SK-N-SH treated with all-trans-retinoic acid at 6 μM for 48 hours (cell line): ENCODE results near the gene RPAP3.

ENCODE experiments used
- BACH2 ChIP-seq: fragments of 250-450 bp; sonication (Bioruptor Pico); IDR thresholded peaks from 2 replicates; pipeline ENCODE4 v1.9.0; 2021; ENCODE audit warnings: mild to moderate bottlenecking, borderline replicate concordance
- TCF4 ChIP-seq: fragments of 250-450 bp; sonication (Bioruptor Pico); IDR thresholded peaks from 2 replicates; pipeline ENCODE4 v1.8.0; 2021; ENCODE audit warnings: mild to moderate bottlenecking, moderate library complexity, borderline replicate concordance
- TSHZ2 ChIP-seq: fragments of 250-450 bp; sonication (Bioruptor Pico); IDR thresholded peaks from 2 replicates; pipeline ENCODE4 v1.5.0; 2020; ENCODE audit warnings: mild to moderate bottlenecking, moderate library complexity
- ZFP3 ChIP-seq: fragments of 250-450 bp; sonication (Bioruptor Pico); IDR thresholded peaks from 2 replicates; pipeline ENCODE4 v1.5.0; 2020; ENCODE audit warnings: mild to moderate bottlenecking, moderate library complexity
- ZNF8 ChIP-seq: fragments of 450-650 bp; formaldehyde crosslinking; IDR thresholded peaks from 2 replicates; pipeline ENCODE4 v1.5.0; 2020; ENCODE audit warnings: mild to moderate bottlenecking, moderate library complexity
- TF ChIP-seq, protein P1 (sequence below): fragments of 250-450 bp; sonication (Bioruptor Pico); IDR thresholded peaks from 2 replicates; pipeline ENCODE4 v1.5.1; 2020; ENCODE audit warnings: low read depth, mild to moderate bottlenecking, moderate library complexity
- TF ChIP-seq, protein P2 (sequence below): fragments of 250-450 bp; sonication (Bioruptor Pico); IDR thresholded peaks from 2 replicates; pipeline ENCODE4 v1.8.0; 2020; ENCODE audit warnings: mild to moderate bottlenecking, moderate library complexity, borderline replicate concordance
- TF ChIP-seq, protein P3 (sequence below): fragments of 250-450 bp; sonication (Bioruptor Pico); IDR thresholded peaks from 2 replicates; pipeline ENCODE4 v1.5.1; 2021; ENCODE audit warnings: mild to moderate bottlenecking, moderate library complexity

DNA sequence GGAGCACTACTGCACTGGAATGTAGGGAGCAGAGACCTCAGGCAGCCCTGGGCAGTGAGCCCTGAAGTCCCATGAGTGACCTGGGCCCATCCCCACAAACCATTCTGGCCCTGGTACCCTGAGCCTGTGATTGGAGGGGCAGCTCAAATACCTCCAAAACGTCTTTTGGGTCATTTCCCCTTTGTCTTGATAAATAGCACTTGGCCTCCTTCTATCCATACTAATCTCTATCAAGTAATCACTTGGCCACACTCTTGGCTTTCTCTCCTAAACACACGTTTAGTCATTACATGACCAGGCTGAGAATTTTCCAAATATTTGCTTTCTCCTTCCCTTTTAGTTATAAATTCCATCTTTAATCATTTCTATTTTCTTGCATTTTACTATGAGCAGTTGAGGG lies 91.3 kb downstream of the RPAP3 start:
- TF ChIP-seq, protein P1, sequence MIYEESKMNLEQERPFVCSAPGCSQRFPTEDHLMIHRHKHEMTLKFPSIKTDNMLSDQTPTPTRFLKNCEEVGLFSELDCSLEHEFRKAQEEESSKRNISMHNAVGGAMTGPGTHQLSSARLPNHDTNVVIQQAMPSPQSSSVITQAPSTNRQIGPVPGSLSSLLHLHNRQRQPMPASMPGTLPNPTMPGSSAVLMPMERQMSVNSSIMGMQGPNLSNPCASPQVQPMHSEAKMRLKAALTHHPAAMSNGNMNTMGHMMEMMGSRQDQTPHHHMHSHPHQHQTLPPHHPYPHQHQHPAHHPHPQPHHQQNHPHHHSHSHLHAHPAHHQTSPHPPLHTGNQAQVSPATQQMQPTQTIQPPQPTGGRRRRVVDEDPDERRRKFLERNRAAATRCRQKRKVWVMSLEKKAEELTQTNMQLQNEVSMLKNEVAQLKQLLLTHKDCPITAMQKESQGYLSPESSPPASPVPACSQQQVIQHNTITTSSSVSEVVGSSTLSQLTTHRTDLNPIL (CRISPR knock-in tag) = no peak
- TF ChIP-seq, protein P2, sequence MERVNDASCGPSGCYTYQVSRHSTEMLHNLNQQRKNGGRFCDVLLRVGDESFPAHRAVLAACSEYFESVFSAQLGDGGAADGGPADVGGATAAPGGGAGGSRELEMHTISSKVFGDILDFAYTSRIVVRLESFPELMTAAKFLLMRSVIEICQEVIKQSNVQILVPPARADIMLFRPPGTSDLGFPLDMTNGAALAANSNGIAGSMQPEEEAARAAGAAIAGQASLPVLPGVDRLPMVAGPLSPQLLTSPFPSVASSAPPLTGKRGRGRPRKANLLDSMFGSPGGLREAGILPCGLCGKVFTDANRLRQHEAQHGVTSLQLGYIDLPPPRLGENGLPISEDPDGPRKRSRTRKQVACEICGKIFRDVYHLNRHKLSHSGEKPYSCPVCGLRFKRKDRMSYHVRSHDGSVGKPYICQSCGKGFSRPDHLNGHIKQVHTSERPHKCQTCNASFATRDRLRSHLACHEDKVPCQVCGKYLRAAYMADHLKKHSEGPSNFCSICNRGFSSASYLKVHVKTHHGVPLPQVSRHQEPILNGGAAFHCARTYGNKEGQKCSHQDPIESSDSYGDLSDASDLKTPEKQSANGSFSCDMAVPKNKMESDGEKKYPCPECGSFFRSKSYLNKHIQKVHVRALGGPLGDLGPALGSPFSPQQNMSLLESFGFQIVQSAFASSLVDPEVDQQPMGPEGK (CRISPR knock-in tag) = no peak
- TF ChIP-seq TSHZ2 (CRISPR knock-in tag) (no peak), ZNF8 (no peak), ZFP3 (CRISPR knock-in tag) (no peak), TCF4 (CRISPR knock-in tag) (no peak), BACH2 (no peak)
- TF ChIP-seq, protein P3, sequence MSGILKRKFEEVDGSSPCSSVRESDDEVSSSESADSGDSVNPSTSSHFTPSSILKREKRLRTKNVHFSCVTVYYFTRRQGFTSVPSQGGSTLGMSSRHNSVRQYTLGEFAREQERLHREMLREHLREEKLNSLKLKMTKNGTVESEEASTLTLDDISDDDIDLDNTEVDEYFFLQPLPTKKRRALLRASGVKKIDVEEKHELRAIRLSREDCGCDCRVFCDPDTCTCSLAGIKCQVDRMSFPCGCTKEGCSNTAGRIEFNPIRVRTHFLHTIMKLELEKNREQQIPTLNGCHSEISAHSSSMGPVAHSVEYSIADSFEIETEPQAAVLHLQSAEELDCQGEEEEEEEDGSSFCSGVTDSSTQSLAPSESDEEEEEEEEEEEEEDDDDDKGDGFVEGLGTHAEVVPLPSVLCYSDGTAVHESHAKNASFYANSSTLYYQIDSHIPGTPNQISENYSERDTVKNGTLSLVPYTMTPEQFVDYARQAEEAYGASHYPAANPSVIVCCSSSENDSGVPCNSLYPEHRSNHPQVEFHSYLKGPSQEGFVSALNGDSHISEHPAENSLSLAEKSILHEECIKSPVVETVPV (CRISPR knock-in tag) = no peak
